ENCODE results near the gene TMEM101.

TMEM101 gene

DNA sequence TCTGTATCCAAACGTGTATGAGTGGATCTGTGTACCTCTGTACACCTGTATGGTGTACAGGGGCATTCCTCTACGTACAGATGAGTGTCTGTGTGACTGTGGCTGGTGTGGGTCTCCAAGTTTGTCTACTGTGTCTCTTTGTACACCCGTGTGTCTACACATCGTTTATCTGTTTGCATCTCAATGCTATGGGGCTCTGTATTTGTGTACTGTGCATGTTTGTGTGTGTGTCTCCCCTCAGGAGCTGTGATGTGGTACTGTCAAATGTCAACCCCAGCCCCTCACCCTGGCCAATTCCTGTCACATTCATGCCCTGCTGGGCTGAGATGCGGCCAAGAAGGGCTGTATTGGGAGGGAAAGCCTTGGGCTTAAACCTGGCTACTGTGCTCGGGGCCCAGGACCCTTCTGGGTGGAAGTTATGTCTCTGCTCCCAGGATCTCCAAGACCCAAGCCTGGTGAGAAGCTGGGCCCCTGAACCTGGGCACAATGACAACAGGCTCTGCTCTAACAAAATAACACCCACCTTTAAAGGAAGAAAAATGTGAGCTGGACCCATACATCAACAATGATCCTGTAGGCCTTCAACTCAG, 13.8 kb downstream of the TMEM101 start:
- Histone ChIP-seq H3K4me2 (ENCODE audit: low read depth, low read length, poor library complexity, severe bottlenecking) (no peak overlapping the region), H3K27ac (ENCODE audit: low read depth, low read length) (no peak overlapping the region), H4K20me1 (ENCODE audit: low read depth, low read length) (no peaks in the 10 kb centered on the region), H3K79me2 (ENCODE audit: insufficient read depth, low read length) (no peaks in the 10 kb centered on the region), H3K9me3 (ENCODE audit: insufficient read depth, low read length) (no peaks in the 10 kb centered on the region), H3K36me3 (ENCODE audit: low read length) (no peaks in the 10 kb centered on the region), H3K9ac (ENCODE audit: low read length) (no peak overlapping the region), H3K27me3 (ENCODE audit: low read length) (no peaks in the 10 kb centered on the region), H3K4me3 (ENCODE audit: insufficient read depth, low read length, poor library complexity, severe bottlenecking) (no peak overlapping the region), H3F3A (ENCODE audit: insufficient read depth) (no peaks in the 10 kb centered on the region), H3K9me2 (replicated peaks; ENCODE audit: insufficient read depth, low read length) (no peaks in the 10 kb centered on the region), H2AFZ (ENCODE audit: low read depth, low read length, severe bottlenecking) (no peak overlapping the region)
- TF ChIP-seq, protein P1, sequence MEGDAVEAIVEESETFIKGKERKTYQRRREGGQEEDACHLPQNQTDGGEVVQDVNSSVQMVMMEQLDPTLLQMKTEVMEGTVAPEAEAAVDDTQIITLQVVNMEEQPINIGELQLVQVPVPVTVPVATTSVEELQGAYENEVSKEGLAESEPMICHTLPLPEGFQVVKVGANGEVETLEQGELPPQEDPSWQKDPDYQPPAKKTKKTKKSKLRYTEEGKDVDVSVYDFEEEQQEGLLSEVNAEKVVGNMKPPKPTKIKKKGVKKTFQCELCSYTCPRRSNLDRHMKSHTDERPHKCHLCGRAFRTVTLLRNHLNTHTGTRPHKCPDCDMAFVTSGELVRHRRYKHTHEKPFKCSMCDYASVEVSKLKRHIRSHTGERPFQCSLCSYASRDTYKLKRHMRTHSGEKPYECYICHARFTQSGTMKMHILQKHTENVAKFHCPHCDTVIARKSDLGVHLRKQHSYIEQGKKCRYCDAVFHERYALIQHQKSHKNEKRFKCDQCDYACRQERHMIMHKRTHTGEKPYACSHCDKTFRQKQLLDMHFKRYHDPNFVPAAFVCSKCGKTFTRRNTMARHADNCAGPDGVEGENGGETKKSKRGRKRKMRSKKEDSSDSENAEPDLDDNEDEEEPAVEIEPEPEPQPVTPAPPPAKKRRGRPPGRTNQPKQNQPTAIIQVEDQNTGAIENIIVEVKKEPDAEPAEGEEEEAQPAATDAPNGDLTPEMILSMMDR (IDR thresholded peaks at IDR 0.05; ENCODE audit: insufficient read depth, low read length, poor library complexity, severe bottlenecking), result no peak
- TF ChIP-seq EZH2phosphoT487 (conservative IDR thresholded peaks at IDR 0.05; ENCODE audit: low read length), result no peak

DNA sequence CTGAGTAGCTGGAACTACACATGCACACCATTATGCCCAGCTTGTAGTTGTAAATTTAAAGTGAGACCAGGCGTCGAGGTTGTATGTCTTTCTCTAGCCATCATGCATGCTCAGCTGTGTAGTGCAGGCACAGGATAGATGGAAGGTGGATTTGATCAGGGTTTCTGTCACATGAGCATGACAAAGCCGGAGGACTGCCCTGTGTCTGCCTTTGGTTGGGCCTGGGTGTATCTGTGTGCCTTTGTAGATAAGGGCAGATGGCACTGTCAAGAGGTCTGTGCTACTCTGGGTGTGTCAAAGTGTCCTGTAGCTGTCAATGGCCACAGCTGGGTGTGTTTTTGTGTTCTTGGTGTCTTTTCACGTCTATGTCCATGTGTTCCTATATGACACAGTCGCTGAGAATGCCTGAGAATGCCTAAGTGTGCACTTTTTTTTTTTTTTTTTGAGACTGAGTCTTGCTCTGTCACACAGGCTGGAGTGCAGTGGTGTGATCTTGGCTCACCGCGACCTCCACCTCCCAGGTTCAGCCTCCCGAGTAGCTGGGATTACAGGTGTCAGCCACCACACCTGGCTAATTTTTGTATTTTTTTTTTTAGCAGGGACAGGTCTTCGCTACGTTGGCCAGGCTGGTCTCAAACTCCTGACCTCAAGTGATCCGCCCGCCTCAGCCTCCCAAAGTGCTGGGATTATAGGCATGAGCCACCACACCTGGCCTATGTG, 14.5 kb downstream of the TMEM101 start:
- Histone ChIP-seq H3F3A (ENCODE audit: insufficient read depth) (no peaks in the 10 kb centered on the region), H3K27me3 (ENCODE audit: low read length) (no peaks in the 10 kb centered on the region), H3K9ac (ENCODE audit: low read length) (no peak overlapping the region)

DNA sequence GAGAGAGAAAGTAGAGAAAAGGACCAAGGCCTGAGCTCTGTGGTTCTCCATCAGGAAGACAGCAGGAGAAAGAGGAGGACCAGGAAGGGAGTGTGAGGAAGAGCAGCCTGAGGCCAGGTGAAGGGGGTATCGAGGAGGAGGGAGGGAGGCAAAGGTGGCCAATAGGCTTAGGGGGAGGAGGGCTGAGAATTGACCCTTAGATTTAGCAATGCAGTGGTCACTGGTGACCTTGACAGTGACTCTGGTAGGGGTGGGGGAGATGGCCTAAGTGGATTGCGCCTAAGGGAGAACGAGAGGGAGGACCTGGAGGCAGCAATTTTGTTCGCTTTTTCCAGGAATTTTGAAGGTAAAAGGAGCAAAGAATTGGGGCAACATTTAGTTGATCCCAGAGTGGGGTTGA, 15.7 kb downstream of the TMEM101 start:
- Histone ChIP-seq H3K79me2 (ENCODE audit: insufficient read depth, low read length) (no peaks in the 10 kb centered on the region), H3K9ac (ENCODE audit: low read length) (no peak overlapping the region)

More for the DNA sequence above, 14.5 kb downstream of the TMEM101 start:
- no peaks in the 10 kb centered on the region for H3K9me2 ChIP-seq (replicated peaks; ENCODE audit: insufficient read depth, low read length)
- no peaks in the 10 kb centered on the region for H3K9me3 ChIP-seq (ENCODE audit: insufficient read depth, low read length)
- no peaks in the 10 kb centered on the region for H3K36me3 ChIP-seq (ENCODE audit: low read length)
- TF ChIP-seq EZH2phosphoT487 (conservative IDR thresholded peaks at IDR 0.05; ENCODE audit: low read length), result no peak
- TF ChIP-seq, protein P1 (IDR thresholded peaks at IDR 0.05; ENCODE audit: insufficient read depth, low read length, poor library complexity, severe bottlenecking), result no peak
- no peak overlapping the region for H3K4me2 ChIP-seq (ENCODE audit: low read depth, low read length, poor library complexity, severe bottlenecking)
- no peak overlapping the region for H3K27ac ChIP-seq (ENCODE audit: low read depth, low read length)
- H2AFZ ChIP-seq (ENCODE audit: low read depth, low read length, severe bottlenecking), result no peak overlapping the region
- H4K20me1 ChIP-seq (ENCODE audit: low read depth, low read length), result no peaks in the 10 kb centered on the region
- H3K79me2 ChIP-seq (ENCODE audit: insufficient read depth, low read length), result no peaks in the 10 kb centered on the region
- H3K4me3 ChIP-seq (ENCODE audit: insufficient read depth, low read length, poor library complexity, severe bottlenecking), result no peak overlapping the region

More for the DNA sequence above, 15.7 kb downstream of the TMEM101 start:
- H2AFZ ChIP-seq (ENCODE audit: low read depth, low read length, severe bottlenecking), result no peak overlapping the region
- no peaks in the 10 kb centered on the region for H3K9me2 ChIP-seq (replicated peaks; ENCODE audit: insufficient read depth, low read length)
- no peak overlapping the region for H3K27ac ChIP-seq (ENCODE audit: low read depth, low read length)
- H3K36me3 ChIP-seq (ENCODE audit: low read length), result no peaks in the 10 kb centered on the region
- no peak overlapping the region for H3K4me2 ChIP-seq (ENCODE audit: low read depth, low read length, poor library complexity, severe bottlenecking)
- TF ChIP-seq, protein P1 (IDR thresholded peaks at IDR 0.05; ENCODE audit: insufficient read depth, low read length, poor library complexity, severe bottlenecking), result no peak
- TF ChIP-seq EZH2phosphoT487 (conservative IDR thresholded peaks at IDR 0.05; ENCODE audit: low read length), result no peak
- H3K27me3 ChIP-seq (ENCODE audit: low read length), result no peaks in the 10 kb centered on the region
- H4K20me1 ChIP-seq (ENCODE audit: low read depth, low read length), result no peaks in the 10 kb centered on the region
- no peaks in the 10 kb centered on the region for H3K9me3 ChIP-seq (ENCODE audit: insufficient read depth, low read length)
- no peak overlapping the region for H3K4me3 ChIP-seq (ENCODE audit: insufficient read depth, low read length, poor library complexity, severe bottlenecking)
- no peaks in the 10 kb centered on the region for H3F3A ChIP-seq (ENCODE audit: insufficient read depth)
